A549 (cell line): ENCODE results near the gene PLXDC1. TPM values are rescaled to one million over a fixed set of nuclear protein-coding genes. Genes with fewer than 3 reads are reported as not detected.

Experiments used
- ATAC-seq, 2 experiments: fragments of 200-7000 bp in 1 of 2; fragments of >200 bp in 1 of 2; cut with Nextera tagmentation in 1 of 2; cut with Tn5 transposase in 1 of 2; 3 replicates each; pipeline versions ENCODE4 v1.8.0 to v1.9.1; 2018 to 2020; ENCODE audit warnings: mild to moderate bottlenecking in 1 of 2, moderate library complexity in 1 of 2
- CTCF ChIA-PET: fragments of 300-600 bp; sonication (Branson Sonifier 250); formaldehyde crosslinking; extraction: SDS; loops from one replicate; lab custom pipeline; 2021; ENCODE audit warnings: antibody characterized with exemption, inconsistent platforms; lab: Yijun Ruan, JAX
- POLR2A ChIA-PET: fragments of 350-600 bp; formaldehyde crosslinking; extraction: SDS; loops from one replicate; lab custom pipeline; 2021; ENCODE audit warnings: antibody characterized with exemption, inconsistent platforms; lab: Yijun Ruan, JAX
- DNase-seq, 2 experiments: peaks; one replicate each; pipeline versions ENCODE4 v3.0.0 to v3.0.0-alpha.2; 2011 to 2016; ENCODE audit warnings: low read depth in 1 of 2, low spot score in 1 of 2
- FAIRE-seq: peaks from 2 replicates; lab custom pipeline; 2011; peaks lifted over from hg19 to GRCh38; lab: Jason Lieb, UNC
- H3K27ac ChIP-seq, 2 experiments: fragments of >200 bp; sonication (Bioruptor Twin); formaldehyde crosslinking; 3 replicates each; pipeline ENCODE4 v1.5.1; 2016 to 2017
- H3K4me1 ChIP-seq: fragments of >200 bp; sonication (Bioruptor Twin); formaldehyde crosslinking; 3 replicates; pipeline ENCODE4 v1.6.1; 2016
- H3K4me2 ChIP-seq: fragments of >200 bp; sonication (Bioruptor Twin); formaldehyde crosslinking; 3 replicates; pipeline ENCODE4 v1.6.1; 2016
- H3K4me3 ChIP-seq: fragments of >200 bp; sonication (Bioruptor Twin); formaldehyde crosslinking; 3 replicates; pipeline ENCODE4 v1.5.1; 2016
- H3K9me3 ChIP-seq: fragments of >200 bp; sonication (Bioruptor Twin); formaldehyde crosslinking; 3 replicates; pipeline ENCODE4 v1.6.1; 2016
- CBX2 ChIP-seq: fragments of 200-600 bp; sonication (generic); IDR thresholded peaks from 2 replicates; pipeline ENCODE4 v1.6.1; 2016; ENCODE audit warnings: low read depth, mild to moderate bottlenecking, borderline replicate concordance
- CBX8 ChIP-seq: fragments of 200-600 bp; sonication (generic); IDR thresholded peaks from 2 replicates; pipeline ENCODE4 v1.6.1; 2016
- CHD2 ChIP-seq: fragments of 150-350 bp; IDR thresholded peaks from 2 replicates; pipeline ENCODE4 v1.6.1; 2014; ENCODE audit warnings: low read length; ENCODE audit not compliant: partially characterized antibody
- EP300 ChIP-seq, 2 experiments: fragments of >200 bp; sonication (Bioruptor Twin); formaldehyde crosslinking; IDR thresholded peaks; 2 replicates in 1 of 2; 3 replicates in 1 of 2; pipeline ENCODE4 v1.6.1; 2016 to 2017
- HDAC2 ChIP-seq: fragments of 200-600 bp; sonication (generic); IDR thresholded peaks from 2 replicates; pipeline ENCODE4 v1.6.1; 2016
- HOXA7 ChIP-seq: fragments of 250-450 bp; sonication (Bioruptor Pico); IDR thresholded peaks from 2 replicates; pipeline ENCODE4 v1.5.0; 2020; ENCODE audit warnings: mild to moderate bottlenecking, moderate library complexity
- HOXB13 ChIP-seq: fragments of 250-450 bp; sonication (Bioruptor Pico); IDR thresholded peaks from 2 replicates; pipeline ENCODE4 v1.5.0; 2020; ENCODE audit warnings: low read depth, mild to moderate bottlenecking, moderate library complexity
- KDM1A ChIP-seq: fragments of 200-600 bp; sonication (generic); IDR thresholded peaks from 2 replicates; pipeline ENCODE4 v1.6.1; 2016; ENCODE audit warnings: low read depth, mild to moderate bottlenecking
- MAFK ChIP-seq: fragments of 450-650 bp; IDR thresholded peaks from 2 replicates; pipeline ENCODE4 v1.6.1; 2014; ENCODE audit not compliant: partially characterized antibody
- MAZ ChIP-seq: fragments of 150-350 bp; IDR thresholded peaks from 2 replicates; pipeline ENCODE4 v1.6.1; 2014; ENCODE audit warnings: antibody characterized with exemption, low read depth, low read length, borderline replicate concordance
- RAD21 ChIP-seq, 2 experiments: fragments of >200 bp in 1 of 2; sonication (Bioruptor Twin) in 1 of 2; formaldehyde crosslinking in 1 of 2; IDR thresholded peaks in 1 of 2; conservative IDR thresholded peaks in 1 of 2; 2 replicates in 1 of 2; 3 replicates in 1 of 2; pipeline ENCODE4 v1.6.1; 2012 to 2018; ENCODE audit warnings: inconsistent platforms in 1 of 2
- TP53 ChIP-seq: fragments of 250-450 bp; sonication (Bioruptor Pico); IDR thresholded peaks from 2 replicates; pipeline ENCODE4 v1.5.0; 2021; ENCODE audit warnings: mild to moderate bottlenecking, moderate library complexity
- USF2 ChIP-seq: fragments of 450-650 bp; IDR thresholded peaks from 2 replicates; pipeline ENCODE4 v1.6.1; 2014; ENCODE audit warnings: antibody characterized with exemption
- ZFP36 ChIP-seq: fragments of 450-650 bp; IDR thresholded peaks from 2 replicates; pipeline ENCODE4 v1.6.1; 2014; ENCODE audit warnings: borderline replicate concordance; ENCODE audit not compliant: partially characterized antibody
- WGBS: methylation state at CpG from one replicate; pipeline ENCODE4 v1.1.6; 2017; ENCODE audit errors: missing lambda C conversion rate; 5-methylcytosine and 5-hydroxymethylcytosine counted together
- polyA plus RNA-seq, 4 experiments: library from polyadenylated mRNA; depleted of rRNA in 3 of 4; stranded (reverse); fragments of >200 nt; fragmentation: RNase III in 1 of 4; extraction: RNeasy Plus Mini Kit Qiagen cat#74134 plus additional on column Dnase treatment in 1 of 4; gene quantifications; 2 replicates in 3 of 4; 3 replicates in 1 of 4; pipeline ENCODE4 v1.2.3, GENCODE V29; 2011 to 2017
- TF ChIP-seq, protein P1 (sequence below): IDR thresholded peaks from 2 replicates; pipeline ENCODE4 v1.6.1; 2012; ENCODE audit warnings: low read depth, borderline replicate concordance
- TF ChIP-seq, protein P2 (sequence below): fragments of 200-600 bp; sonication (generic); IDR thresholded peaks from 2 replicates; pipeline ENCODE4 v1.6.1; 2016; ENCODE audit warnings: antibody characterized with exemption, mild to moderate bottlenecking, moderate library complexity
- TF ChIP-seq, protein P3 (sequence below): IDR thresholded peaks from 2 replicates; pipeline ENCODE4 v1.6.1; 2012
- TF ChIP-seq, protein P4 (sequence below): fragments of 150-350 bp; IDR thresholded peaks from 2 replicates; pipeline ENCODE4 v1.6.1; 2014; ENCODE audit warnings: low read depth, mild to moderate bottlenecking, low read length
- TF ChIP-seq, protein P5 (sequence below): fragments of 250-450 bp; sonication (Bioruptor Pico); IDR thresholded peaks from 2 replicates; pipeline ENCODE4 v1.5.0; 2020; ENCODE audit warnings: low read depth, mild to moderate bottlenecking, moderate library complexity

PLXDC1 gene
- polyA plus RNA-seq, 2 of the 4 experiments (the other 2 are of a cell fraction): 0.31 to 0.36 TPM

DNA sequence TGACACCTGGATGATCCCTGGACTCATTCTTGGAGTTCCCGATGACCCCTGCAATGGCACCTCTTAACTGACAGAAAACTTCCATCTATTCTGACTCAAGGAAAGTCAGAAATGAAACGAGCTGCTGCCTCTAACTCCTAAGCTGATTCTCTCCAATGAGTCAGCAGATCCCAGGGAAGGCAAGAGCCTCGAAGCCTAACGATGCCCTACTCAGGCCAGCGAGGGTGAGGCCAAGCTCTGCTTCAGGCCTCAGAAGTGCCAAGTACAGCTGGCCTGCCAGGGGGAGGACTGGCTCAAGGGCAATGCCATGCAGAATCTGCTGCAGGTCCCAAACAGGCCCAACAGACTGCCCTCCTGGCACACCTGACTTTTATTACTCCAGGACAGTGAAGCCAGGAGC lies 36.3 kb downstream of the PLXDC1 start:
- ChIA-PET POLR2A (no interaction called here), CTCF (interaction anchor here (0.7 to 2.2 kb wide), 2 partner anchors 23 to 38 kb away, joined by 3 to 6 read pairs; no protein-coding TSS in a partner anchor)
- TF ChIP-seq MAZ: no peak
- peak; percentile 39 for TF ChIP-seq MAFK
- no peak overlapping the region for H3K4me3 ChIP-seq
- WGBS: 63% methylated on average over 5 of the region's 5 CpGs
- FAIRE-seq (no peak), DNase-seq (no peak), ATAC-seq (no peak)
- H3K4me2 ChIP-seq: no peak overlapping the region
- H3K9me3 ChIP-seq: no peaks in the 10 kb centered on the region
- H3K4me1 ChIP-seq: no peaks in the 10 kb centered on the region
- peak overlapping the region in 1 of 2 experiments; percentile 57; a peak in 2 of 6 replicates for H3K27ac ChIP-seq

GRCh38 chr17:39114723-39115122 lies 36.7 kb downstream of the PLXDC1 start:
- Histone ChIP-seq H3K4me1 (no peaks in the 10 kb centered on the region), H3K9me3 (no peaks in the 10 kb centered on the region), H3K4me3 (no peak overlapping the region), H3K27ac (peak overlapping the region in 1 of 2 experiments; percentile 57; a peak in 2 of 6 replicates), H3K4me2 (no peak overlapping the region)
- DNase-seq (no peak), ATAC-seq (no peak), FAIRE-seq (no peak)
- TF ChIP-seq HOXB13 (CRISPR knock-in tag): no peak
- no peak for TF ChIP-seq RAD21 (conservative IDR thresholded peaks at IDR 0.05 in 1 of 2, IDR thresholded peaks at IDR 0.05 in 1 of 2)
- no peak for TF ChIP-seq EP300 (IDR thresholded peaks at IDR 0.05)
- TF ChIP-seq, protein P1, sequence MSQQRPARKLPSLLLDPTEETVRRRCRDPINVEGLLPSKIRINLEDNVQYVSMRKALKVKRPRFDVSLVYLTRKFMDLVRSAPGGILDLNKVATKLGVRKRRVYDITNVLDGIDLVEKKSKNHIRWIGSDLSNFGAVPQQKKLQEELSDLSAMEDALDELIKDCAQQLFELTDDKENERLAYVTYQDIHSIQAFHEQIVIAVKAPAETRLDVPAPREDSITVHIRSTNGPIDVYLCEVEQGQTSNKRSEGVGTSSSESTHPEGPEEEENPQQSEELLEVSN: no peak
- TF ChIP-seq CHD2: no peak
- TF ChIP-seq, protein P2, sequence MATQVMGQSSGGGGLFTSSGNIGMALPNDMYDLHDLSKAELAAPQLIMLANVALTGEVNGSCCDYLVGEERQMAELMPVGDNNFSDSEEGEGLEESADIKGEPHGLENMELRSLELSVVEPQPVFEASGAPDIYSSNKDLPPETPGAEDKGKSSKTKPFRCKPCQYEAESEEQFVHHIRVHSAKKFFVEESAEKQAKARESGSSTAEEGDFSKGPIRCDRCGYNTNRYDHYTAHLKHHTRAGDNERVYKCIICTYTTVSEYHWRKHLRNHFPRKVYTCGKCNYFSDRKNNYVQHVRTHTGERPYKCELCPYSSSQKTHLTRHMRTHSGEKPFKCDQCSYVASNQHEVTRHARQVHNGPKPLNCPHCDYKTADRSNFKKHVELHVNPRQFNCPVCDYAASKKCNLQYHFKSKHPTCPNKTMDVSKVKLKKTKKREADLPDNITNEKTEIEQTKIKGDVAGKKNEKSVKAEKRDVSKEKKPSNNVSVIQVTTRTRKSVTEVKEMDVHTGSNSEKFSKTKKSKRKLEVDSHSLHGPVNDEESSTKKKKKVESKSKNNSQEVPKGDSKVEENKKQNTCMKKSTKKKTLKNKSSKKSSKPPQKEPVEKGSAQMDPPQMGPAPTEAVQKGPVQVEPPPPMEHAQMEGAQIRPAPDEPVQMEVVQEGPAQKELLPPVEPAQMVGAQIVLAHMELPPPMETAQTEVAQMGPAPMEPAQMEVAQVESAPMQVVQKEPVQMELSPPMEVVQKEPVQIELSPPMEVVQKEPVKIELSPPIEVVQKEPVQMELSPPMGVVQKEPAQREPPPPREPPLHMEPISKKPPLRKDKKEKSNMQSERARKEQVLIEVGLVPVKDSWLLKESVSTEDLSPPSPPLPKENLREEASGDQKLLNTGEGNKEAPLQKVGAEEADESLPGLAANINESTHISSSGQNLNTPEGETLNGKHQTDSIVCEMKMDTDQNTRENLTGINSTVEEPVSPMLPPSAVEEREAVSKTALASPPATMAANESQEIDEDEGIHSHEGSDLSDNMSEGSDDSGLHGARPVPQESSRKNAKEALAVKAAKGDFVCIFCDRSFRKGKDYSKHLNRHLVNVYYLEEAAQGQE: no peak
- no peak for TF ChIP-seq CBX2
- TF ChIP-seq KDM1A: no peak
- TF ChIP-seq, protein P3, sequence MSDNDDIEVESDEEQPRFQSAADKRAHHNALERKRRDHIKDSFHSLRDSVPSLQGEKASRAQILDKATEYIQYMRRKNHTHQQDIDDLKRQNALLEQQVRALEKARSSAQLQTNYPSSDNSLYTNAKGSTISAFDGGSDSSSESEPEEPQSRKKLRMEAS: no peak
- no peak for TF ChIP-seq TP53 (CRISPR knock-in tag)
- POLR2A ChIA-PET: no interaction called here
- 90% methylated on average over 14 of the region's 14 CpGs for WGBS
- CTCF ChIA-PET: interaction anchor here (0.7 to 2.2 kb wide), 5 partner anchors 9 to 60 kb away, joined by 3 to 6 read pairs (median 4); no protein-coding TSS in a partner anchor

DNA sequence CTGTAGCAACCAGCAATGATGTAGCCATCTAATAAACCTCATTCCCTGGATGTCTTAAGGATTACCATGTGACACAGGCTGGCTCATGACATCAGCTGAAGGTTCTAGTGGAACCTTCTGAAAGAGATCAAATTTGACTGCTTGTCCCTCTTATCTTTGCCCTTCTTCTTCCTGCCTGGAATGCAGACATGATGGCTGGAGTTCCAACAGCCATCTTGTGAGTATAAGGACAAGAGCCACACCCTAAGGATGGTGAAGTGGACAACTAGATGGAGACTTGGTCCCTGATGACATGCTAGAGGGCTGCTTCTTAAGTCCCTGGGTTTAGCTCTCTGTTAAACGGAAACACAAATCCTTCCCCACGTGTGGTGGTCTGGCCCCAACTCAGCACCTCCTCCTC lies 37.6 kb downstream of the PLXDC1 start:
- TF ChIP-seq HDAC2 (no peak), ZFP36 (no peak), USF2 (no peak), CBX8 (no peak), HOXA7 (CRISPR knock-in tag) (no peak)
- TF ChIP-seq, protein P3: no peak
- TF ChIP-seq, protein P4, sequence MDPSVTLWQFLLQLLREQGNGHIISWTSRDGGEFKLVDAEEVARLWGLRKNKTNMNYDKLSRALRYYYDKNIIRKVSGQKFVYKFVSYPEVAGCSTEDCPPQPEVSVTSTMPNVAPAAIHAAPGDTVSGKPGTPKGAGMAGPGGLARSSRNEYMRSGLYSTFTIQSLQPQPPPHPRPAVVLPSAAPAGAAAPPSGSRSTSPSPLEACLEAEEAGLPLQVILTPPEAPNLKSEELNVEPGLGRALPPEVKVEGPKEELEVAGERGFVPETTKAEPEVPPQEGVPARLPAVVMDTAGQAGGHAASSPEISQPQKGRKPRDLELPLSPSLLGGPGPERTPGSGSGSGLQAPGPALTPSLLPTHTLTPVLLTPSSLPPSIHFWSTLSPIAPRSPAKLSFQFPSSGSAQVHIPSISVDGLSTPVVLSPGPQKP: no peak
- TF ChIP-seq, protein P5, sequence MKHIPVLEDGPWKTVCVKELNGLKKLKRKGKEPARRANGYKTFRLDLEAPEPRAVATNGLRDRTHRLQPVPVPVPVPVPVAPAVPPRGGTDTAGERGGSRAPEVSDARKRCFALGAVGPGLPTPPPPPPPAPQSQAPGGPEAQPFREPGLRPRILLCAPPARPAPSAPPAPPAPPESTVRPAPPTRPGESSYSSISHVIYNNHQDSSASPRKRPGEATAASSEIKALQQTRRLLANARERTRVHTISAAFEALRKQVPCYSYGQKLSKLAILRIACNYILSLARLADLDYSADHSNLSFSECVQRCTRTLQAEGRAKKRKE: no peak
- Histone ChIP-seq H3K4me1 (no peaks in the 10 kb centered on the region), H3K4me2 (no peak overlapping the region), H3K27ac (no peak overlapping the region), H3K4me3 (no peak overlapping the region), H3K9me3 (no peaks in the 10 kb centered on the region)
- no peak for ATAC-seq
- ChIA-PET POLR2A (no interaction called here), CTCF (interaction anchor here (0.8 to 2.2 kb wide), 3 partner anchors 8 to 61 kb away, joined by 4 to 6 read pairs (median 5); no protein-coding TSS in a partner anchor)
- WGBS: 75% methylated on average over 2 of the region's 2 CpGs
- no peak for FAIRE-seq
- DNase-seq: no peak
